ENCODE measurements around the gene PCDH9. TPM values are rescaled to one million over a fixed set of nuclear protein-coding genes. Genes with fewer than 3 reads are reported as not detected.

Gene PCDH9
- total and polyA plus RNA-seq, 10 donors, result 0.24 to 8.1 (median 3.8) TPM

DNA sequence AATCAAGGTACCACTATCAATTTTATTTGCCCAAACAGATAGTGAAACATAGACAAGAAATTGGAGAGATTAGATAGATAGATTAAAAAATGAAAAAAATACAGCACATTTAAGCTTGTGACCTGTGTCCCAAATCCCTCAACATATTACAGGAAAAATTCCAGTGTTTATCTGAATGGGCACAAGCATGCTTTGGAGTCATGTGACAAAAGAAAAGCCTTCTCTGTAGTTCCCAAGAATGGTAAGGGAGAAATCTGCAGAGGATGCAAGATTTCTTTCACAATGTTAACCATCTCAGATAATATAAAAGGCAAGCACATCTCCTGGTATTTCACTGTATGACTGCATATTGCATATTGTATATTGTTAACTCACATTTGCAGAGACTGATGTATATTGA is 168.0 kb downstream of the PCDH9 start:
- peaks cover 0 to 8% (median 0%) of the 10 kb centered on the region in 6 donors for H3K4me1 ChIP-seq
- no peak for TF ChIP-seq POLR2AphosphoS5 (IDR thresholded peaks at IDR 0.05)
- TF ChIP-seq, protein P1, sequence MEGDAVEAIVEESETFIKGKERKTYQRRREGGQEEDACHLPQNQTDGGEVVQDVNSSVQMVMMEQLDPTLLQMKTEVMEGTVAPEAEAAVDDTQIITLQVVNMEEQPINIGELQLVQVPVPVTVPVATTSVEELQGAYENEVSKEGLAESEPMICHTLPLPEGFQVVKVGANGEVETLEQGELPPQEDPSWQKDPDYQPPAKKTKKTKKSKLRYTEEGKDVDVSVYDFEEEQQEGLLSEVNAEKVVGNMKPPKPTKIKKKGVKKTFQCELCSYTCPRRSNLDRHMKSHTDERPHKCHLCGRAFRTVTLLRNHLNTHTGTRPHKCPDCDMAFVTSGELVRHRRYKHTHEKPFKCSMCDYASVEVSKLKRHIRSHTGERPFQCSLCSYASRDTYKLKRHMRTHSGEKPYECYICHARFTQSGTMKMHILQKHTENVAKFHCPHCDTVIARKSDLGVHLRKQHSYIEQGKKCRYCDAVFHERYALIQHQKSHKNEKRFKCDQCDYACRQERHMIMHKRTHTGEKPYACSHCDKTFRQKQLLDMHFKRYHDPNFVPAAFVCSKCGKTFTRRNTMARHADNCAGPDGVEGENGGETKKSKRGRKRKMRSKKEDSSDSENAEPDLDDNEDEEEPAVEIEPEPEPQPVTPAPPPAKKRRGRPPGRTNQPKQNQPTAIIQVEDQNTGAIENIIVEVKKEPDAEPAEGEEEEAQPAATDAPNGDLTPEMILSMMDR (IDR thresholded peaks at IDR 0.05 in 8 of 11, conservative IDR thresholded peaks at IDR 0.05 in 3 of 11), result no peak
- TF ChIP-seq POLR2A (IDR thresholded peaks at IDR 0.05), result no peak
- no peak for DNase-seq
- H3K27me3 ChIP-seq (replicated peaks in 1 of 7), result no peaks in the 10 kb centered on the region
- no peaks in the 10 kb centered on the region for H3K36me3 ChIP-seq
- H3K4me3 ChIP-seq, result no peak overlapping the region
- H3K9me3 ChIP-seq, result no peaks in the 10 kb centered on the region
- intact Hi-C loops (cut with DNase I; ENCODE audit: low total_unique reads), result no loop called here
- no peak overlapping the region for H3K27ac ChIP-seq

DNA sequence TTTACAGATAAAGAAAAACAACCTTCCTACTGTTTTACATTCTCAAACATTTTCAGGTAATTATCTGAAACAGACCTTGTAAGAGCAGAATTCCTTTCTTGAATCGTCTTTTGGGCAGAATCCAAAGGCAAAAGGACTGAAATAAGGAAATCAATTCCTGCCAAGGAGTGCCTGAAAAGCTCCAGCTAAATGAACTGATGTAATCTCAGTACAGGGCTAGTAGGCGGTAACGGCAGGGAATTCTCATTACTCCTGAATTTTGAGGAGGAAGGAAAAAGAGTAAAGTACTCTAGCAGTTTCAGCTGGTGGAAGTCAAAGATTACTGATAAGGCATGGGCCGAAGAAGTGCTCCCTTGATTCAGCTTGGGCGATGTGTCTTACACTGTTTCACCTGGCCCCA is 168.4 kb downstream of the PCDH9 start:
- intact Hi-C loops (cut with DNase I; ENCODE audit: low total_unique reads), result no loop called here
- H3K27me3 ChIP-seq (replicated peaks in 1 of 7), result no peaks in the 10 kb centered on the region
- DNase-seq, result no peak
- H3K4me1 ChIP-seq, result peaks cover 0 to 8% (median 0%) of the 10 kb centered on the region in 6 donors
- WGBS, 5 donors, result 59 to 75% (median 62%) methylated on average over 5 of the region's 5 CpGs
- H3K36me3 ChIP-seq, result no peaks in the 10 kb centered on the region
- no peak overlapping the region for H3K4me3 ChIP-seq
- no peak overlapping the region for H3K27ac ChIP-seq
- H3K9me3 ChIP-seq, result no peaks in the 10 kb centered on the region
- TF ChIP-seq POLR2AphosphoS5 (IDR thresholded peaks at IDR 0.05) (no peak), POLR2A (IDR thresholded peaks at IDR 0.05) (no peak)
- TF ChIP-seq, protein P1 (IDR thresholded peaks at IDR 0.05 in 8 of 11, conservative IDR thresholded peaks at IDR 0.05 in 3 of 11), result no peak

DNA sequence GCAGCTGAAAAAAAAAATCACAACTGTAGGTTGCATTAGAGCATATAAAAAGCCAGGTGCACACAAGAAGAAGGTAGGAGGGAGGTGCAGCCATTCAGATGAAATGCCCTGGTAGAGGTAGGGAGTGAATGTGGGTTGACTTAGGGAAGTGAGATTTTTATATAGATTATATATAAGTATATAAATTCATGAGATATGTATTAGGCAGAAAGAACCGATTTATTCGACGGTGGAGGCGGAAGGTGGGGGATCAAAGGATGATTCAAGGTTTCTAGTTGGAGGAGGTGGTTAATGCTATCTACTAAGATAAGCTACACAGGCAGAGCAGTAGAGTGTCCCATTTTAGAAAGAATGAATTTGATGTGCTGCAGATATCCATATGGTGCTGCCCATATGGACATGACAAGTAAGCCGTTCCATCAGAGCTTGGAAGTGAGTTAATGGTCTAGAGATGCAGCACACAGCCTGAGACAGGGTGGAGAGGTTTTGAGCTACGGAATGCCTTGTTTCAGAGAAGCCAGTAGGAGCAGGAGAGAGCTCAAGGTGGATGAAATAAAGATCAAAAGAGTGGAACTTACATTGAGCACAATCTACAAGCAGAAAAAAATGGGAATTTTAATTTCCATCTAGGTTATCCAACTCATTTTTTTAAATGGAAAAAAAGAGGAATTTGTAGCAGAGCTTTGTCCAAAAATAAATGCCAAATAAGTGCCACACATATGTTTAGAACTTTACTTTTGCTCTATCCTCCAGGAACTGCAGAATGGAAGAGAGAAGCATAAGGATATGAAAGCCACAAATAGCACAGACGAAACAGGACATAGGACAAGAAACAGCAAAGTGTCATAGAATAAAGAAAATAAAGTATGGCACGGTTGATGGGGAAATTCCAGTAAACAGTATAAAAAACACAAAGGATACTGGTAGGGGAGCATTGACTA is 177.3 kb downstream of the PCDH9 start:
- H3K36me3 ChIP-seq, result no peaks in the 10 kb centered on the region
- H3K27me3 ChIP-seq (replicated peaks in 1 of 7), result no peaks in the 10 kb centered on the region
- no peak for DNase-seq
- intact Hi-C loops (cut with DNase I; ENCODE audit: low total_unique reads), result no loop called here
- no peak for TF ChIP-seq POLR2A (IDR thresholded peaks at IDR 0.05)
- TF ChIP-seq POLR2AphosphoS5 (IDR thresholded peaks at IDR 0.05), result no peak
- TF ChIP-seq, protein P1 (IDR thresholded peaks at IDR 0.05 in 8 of 11, conservative IDR thresholded peaks at IDR 0.05 in 3 of 11), result no peak
- no peak overlapping the region for H3K27ac ChIP-seq
- WGBS, 5 donors, result 87 to 96% (median 91%) methylated on average over 8 of the region's 8 CpGs
- H3K9me3 ChIP-seq, result no peaks in the 10 kb centered on the region
- H3K4me3 ChIP-seq, result no peak overlapping the region
- H3K4me1 ChIP-seq, result no peaks in the 10 kb centered on the region

DNA sequence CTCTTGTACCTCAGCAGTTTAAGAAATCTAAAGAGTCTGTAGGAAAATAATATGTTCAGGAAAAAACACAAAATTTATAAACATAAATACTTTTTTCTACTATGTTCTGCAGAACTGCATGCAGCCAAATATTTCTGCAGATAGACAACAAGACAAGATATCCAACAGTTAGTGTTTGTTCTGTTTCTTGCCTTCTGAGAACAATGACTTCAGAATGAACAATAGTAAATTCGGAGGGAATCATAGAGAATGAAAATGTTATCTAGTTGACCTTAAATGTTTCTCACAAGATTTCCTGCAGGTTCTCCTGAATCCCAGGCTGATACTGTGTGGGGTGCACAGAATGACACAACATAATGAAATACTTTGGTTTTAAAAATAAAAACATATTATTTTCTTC is 180.4 kb downstream of the PCDH9 start:
- Histone ChIP-seq H3K4me3 (no peak overlapping the region), H3K27ac (no peak overlapping the region), H3K36me3 (no peaks in the 10 kb centered on the region), H3K9me3 (no peaks in the 10 kb centered on the region), H3K4me1 (no peaks in the 10 kb centered on the region), H3K27me3 (replicated peaks in 1 of 7) (no peaks in the 10 kb centered on the region)
- DNase-seq, result no peak
- WGBS, 5 donors, result 57 to 77% (median 74%) methylated on average over 1 of the region's 1 CpG
- intact Hi-C loops (cut with DNase I; ENCODE audit: low total_unique reads), result no loop called here
- TF ChIP-seq, protein P1 (IDR thresholded peaks at IDR 0.05 in 8 of 11, conservative IDR thresholded peaks at IDR 0.05 in 3 of 11), result no peak
- TF ChIP-seq POLR2A (IDR thresholded peaks at IDR 0.05), result no peak
- no peak for TF ChIP-seq POLR2AphosphoS5 (IDR thresholded peaks at IDR 0.05)
